Kidney epithelial cell (primary cell): Measurements from ENCODE around the gene SLC6A8. TPM values are rescaled to one million over a fixed set of nuclear protein-coding genes. Genes with fewer than 3 reads are reported as not detected.
A peak's percentile ranks its signal among the peaks of the same experiment; 100 is the strongest.

Experiments
- DNase-seq: peaks from one replicate; pipeline ENCODE4 v3.0.0-alpha.2; 2010; ENCODE audit warnings: low read depth
- H3K27me3 ChIP-seq: 2 replicates; pipeline ENCODE4 v1.6.0; 2011; ENCODE audit warnings: low read length; ENCODE audit not compliant: control insufficient read depth, insufficient read depth
- H3K36me3 ChIP-seq: 2 replicates; pipeline ENCODE4 v1.5.1; 2011; ENCODE audit warnings: low read length; ENCODE audit not compliant: control insufficient read depth, insufficient read depth
- H3K4me3 ChIP-seq: 2 replicates; pipeline ENCODE4 v1.5.1; 2011; ENCODE audit warnings: low read depth, mild to moderate bottlenecking, control low read depth, low read length
- CTCF ChIP-seq: IDR thresholded peaks from 2 replicates; pipeline ENCODE4 v1.5.1; 2011; ENCODE audit warnings: mild to moderate bottlenecking, moderate library complexity, low read length, control low read depth, inconsistent platforms; ENCODE audit not compliant: insufficient read depth, poor library complexity, severe bottlenecking
- total RNA-seq: library from RNA; depleted of rRNA; stranded (reverse); fragments of >200 nt; gene quantifications from 2 replicates; pipeline ENCODE4 v1.2.3, GENCODE V29; 2015

Gene SLC6A8
- total RNA-seq, 1 donor from 2014 or later: 35.0 TPM

DNA sequence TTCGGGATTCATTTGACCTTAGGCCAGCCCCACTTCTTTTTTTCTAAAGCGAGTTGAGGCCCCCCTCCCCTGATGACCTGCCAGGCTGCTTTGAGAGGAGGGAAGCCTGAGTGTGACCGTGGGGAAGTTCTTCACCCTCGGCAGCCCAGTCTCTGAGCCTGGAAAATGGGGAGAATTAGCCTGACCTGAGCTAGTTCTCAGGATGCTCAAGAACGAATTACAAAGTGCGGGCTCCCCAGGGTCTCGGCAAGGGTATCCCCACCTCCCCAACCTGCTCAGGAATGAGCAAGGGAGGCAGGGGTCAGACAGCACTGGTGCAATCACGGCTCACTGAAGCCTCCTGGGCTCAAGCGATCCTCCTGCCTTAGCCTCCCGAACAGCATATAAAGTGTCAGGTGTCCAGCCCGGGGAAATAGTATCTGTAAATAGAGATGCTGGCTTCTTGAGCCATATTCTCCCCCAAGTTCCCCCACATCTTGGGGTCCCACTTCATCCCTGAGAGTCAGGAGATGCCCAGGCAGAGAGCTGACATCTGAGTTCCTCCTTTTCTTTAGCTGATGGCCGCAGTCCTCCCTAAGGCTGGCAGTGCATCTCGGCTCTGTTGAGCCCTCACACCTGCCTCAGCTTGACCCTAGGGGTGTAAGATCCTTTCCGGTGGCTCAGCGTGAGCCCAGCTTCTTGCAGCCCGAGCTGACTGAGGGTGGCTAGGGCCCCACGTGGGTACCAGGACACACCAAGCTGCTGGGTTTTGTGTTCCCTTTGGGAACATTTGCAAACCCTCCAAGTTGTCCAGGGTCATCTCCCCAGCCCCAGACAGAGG is 39.2 kb upstream of the SLC6A8 start:
- no peak for TF ChIP-seq CTCF
- Histone ChIP-seq H3K27me3 (peaks cover 41% of the 10 kb centered on the region), H3K4me3 (no peak overlapping the region), H3K36me3 (no peaks in the 10 kb centered on the region)
- DNase-seq: no peak

DNA sequence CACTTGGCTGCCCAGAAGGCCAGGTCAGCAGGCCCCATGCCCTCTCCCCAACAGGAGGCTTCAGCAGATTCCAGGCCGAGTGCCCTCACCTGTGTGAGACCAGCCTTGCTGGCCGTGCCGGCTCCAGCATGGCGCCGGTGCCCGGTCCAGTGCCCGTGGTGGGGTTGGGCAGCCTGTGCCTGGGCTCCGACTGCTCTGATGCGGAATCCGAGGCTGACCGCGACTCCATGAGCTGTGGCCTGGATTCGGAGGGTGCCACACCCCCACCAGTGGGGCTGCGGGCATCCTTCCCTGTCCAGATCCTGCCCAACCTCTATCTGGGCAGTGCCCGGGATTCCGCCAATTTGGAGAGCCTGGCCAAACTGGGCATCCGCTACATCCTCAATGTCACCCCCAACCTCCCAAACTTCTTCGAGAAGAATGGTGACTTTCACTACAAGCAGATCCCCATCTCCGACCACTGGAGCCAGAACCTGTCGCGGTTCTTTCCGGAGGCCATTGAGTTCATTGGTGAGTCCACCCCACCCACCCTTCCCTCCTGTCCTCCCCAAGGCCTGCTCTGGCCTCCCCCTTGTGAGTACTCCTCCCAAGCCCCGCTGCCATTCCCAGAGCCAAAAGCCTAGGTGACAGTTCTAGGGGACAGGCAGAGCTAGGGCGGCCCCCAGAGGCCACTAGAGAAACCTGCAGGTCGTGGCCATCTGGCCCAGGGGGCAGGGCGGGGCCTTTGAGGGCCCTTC is 38.4 kb upstream of the SLC6A8 start:
- Histone ChIP-seq H3K36me3 (no peaks in the 10 kb centered on the region), H3K27me3 (peaks cover 36% of the 10 kb centered on the region), H3K4me3 (no peak overlapping the region)
- TF ChIP-seq CTCF: peak; percentile 31
- DNase-seq: no peak

GRCh38 chrX:153649915-153650782 is 37.6 kb upstream of the SLC6A8 start:
- no peaks in the 10 kb centered on the region for H3K36me3 ChIP-seq
- no peak overlapping the region for H3K4me3 ChIP-seq
- H3K27me3 ChIP-seq: peaks cover 28% of the 10 kb centered on the region
- DNase-seq: no peak
- TF ChIP-seq CTCF: no peak

- DNase-seq: no peak
- Histone ChIP-seq H3K36me3 (no peaks in the 10 kb centered on the region), H3K27me3 (peaks cover 24% of the 10 kb centered on the region), H3K4me3 (no peak overlapping the region)
- TF ChIP-seq CTCF: no peak
These were observed 36.8 kb upstream of the SLC6A8 start for GRCh38 chrX:153650959-153651358.

DNA sequence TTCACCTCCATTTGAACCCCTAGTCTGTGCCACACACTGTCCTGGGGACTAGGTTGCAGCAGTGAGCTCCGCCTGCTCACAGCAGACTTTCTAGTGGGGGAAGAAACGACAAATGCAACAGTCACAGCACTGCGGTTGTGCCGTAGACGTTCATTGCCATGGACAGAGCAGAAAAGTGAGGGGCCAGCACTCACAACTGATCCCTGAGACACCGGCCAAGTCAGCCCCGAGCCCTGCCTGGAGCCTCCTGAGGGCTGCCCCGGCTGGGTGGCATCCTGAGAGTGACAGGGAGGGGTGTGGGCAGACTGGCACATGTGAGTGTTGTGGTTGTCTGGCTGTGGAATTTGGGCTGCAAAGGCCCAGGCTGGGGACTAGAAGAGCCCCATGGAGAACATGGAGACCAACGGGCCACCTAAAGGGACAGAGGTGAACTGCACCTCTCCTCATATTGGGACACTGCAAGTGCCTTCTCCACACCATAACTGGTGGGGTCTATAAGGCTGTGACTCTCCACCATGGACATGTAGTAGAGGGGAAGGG is 36.1 kb upstream of the SLC6A8 start:
- DNase-seq: no peak
- peaks cover 19% of the 10 kb centered on the region for H3K27me3 ChIP-seq
- H3K36me3 ChIP-seq: no peaks in the 10 kb centered on the region
- H3K4me3 ChIP-seq: no peak overlapping the region
- peak; percentile 5 for TF ChIP-seq CTCF
